Thoracic aorta (tissue), 2 donors: Measurements from ENCODE around the gene FER1L5. TPM values are rescaled to one million over a fixed set of nuclear protein-coding genes. Genes with fewer than 3 reads are reported as not detected.
A peak's percentile ranks its signal among the peaks of the same experiment; 100 is the strongest.

Experiments
- ATAC-seq: fragments of 150-250 bp; one replicate; pipeline ENCODE4 v1.8.0; 2017; ENCODE audit warnings: low read depth; ENCODE audit not compliant: insufficient number of reproducible peaks, low FRiP score
- DNase-seq: peaks from one replicate; pipeline ENCODE4 v3.0.0-alpha.2; 2020; ENCODE audit warnings: low spot score
- H3K27ac ChIP-seq, 2 donors: fragments of 200-600 bp; sonication (generic); 1 replicate in 1 of 2; 2 replicates in 1 of 2; pipeline ENCODE4 v1.5.1; 2016; ENCODE audit warnings: mild to moderate bottlenecking in 2 of 2, moderate library complexity in 2 of 2
- H3K27me3 ChIP-seq: fragments of 200-600 bp; sonication (generic); replicated peaks from 2 replicates; pipeline ENCODE4 v1.6.0; 2016; ENCODE audit warnings: mild to moderate bottlenecking; ENCODE audit not compliant: insufficient read depth
- H3K36me3 ChIP-seq: fragments of 200-600 bp; sonication (generic); one replicate; pipeline ENCODE4 v1.5.1; 2016
- H3K4me1 ChIP-seq, 2 donors: fragments of 200-600 bp; sonication (generic); 1 replicate in 1 of 2; 2 replicates in 1 of 2; pipeline versions ENCODE4 v1.5.1 to v1.6.0; 2016; ENCODE audit warnings: low read depth in 2 of 2, mild to moderate bottlenecking in 1 of 2; ENCODE audit not compliant: control insufficient read depth in 1 of 2
- H3K4me3 ChIP-seq: fragments of 200-600 bp; sonication (generic); 2 replicates; pipeline ENCODE4 v1.5.1; 2016; ENCODE audit warnings: mild to moderate bottlenecking
- H3K9me3 ChIP-seq: fragments of 200-600 bp; sonication (generic); 2 replicates; pipeline ENCODE4 v1.5.1; 2016
- CTCF ChIP-seq: fragments of 200-600 bp; sonication (generic); IDR thresholded peaks from one replicate; pipeline ENCODE4 v1.5.1; 2019; ENCODE audit warnings: antibody characterized with exemption
- total RNA-seq, 2 donors: library from RNA; depleted of rRNA; stranded (reverse); fragments of >200 nt; gene quantifications; one replicate each; pipeline versions ENCODE4 v1.1.0 to v1.2.3, GENCODE V29; 2016

The FER1L5 gene
- total RNA-seq, 2 donors from 2014 or later = not detected

GRCh38 chr2:96616128-96616527, 26.4 kb upstream of the FER1L5 start:
- no peaks in the 10 kb centered on the region for H3K27me3 ChIP-seq
- ATAC-seq (no peak), DNase-seq (no peak)
- H3K36me3 ChIP-seq = peaks cover 31% of the 10 kb centered on the region
- no peak for TF ChIP-seq CTCF
- peak overlapping the region; percentile 30 to 70 for H3K27ac ChIP-seq
- no peaks in the 10 kb centered on the region for H3K9me3 ChIP-seq
- peaks cover 29 to 48% of the 10 kb centered on the region in 2 donors for H3K4me1 ChIP-seq
- H3K4me3 ChIP-seq = no peak overlapping the region

GRCh38 chr2:96616535-96616934, 26.0 kb upstream of the FER1L5 start:
- TF ChIP-seq CTCF = no peak
- H3K27me3 ChIP-seq = no peaks in the 10 kb centered on the region
- H3K4me3 ChIP-seq = no peak overlapping the region
- peak overlapping the region; percentile 70 to 80 for H3K27ac ChIP-seq
- peaks cover 27% of the 10 kb centered on the region for H3K36me3 ChIP-seq
- DNase-seq (no peak), ATAC-seq (no peak)
- peaks cover 29 to 48% of the 10 kb centered on the region in 2 donors for H3K4me1 ChIP-seq
- H3K9me3 ChIP-seq = no peaks in the 10 kb centered on the region

GRCh38 chr2:96617012-96617411, 25.6 kb upstream of the FER1L5 start:
- no peak for DNase-seq
- Histone ChIP-seq H3K9me3 (no peaks in the 10 kb centered on the region), H3K27me3 (no peaks in the 10 kb centered on the region), H3K36me3 (peaks cover 23% of the 10 kb centered on the region), H3K27ac (peak overlapping the region; percentile 70 to 80), H3K4me3 (no peak overlapping the region), H3K4me1 (peaks cover 29 to 48% of the 10 kb centered on the region in 2 donors)
- no peak for TF ChIP-seq CTCF
- no peak for ATAC-seq

GRCh38 chr2:96618596-96619283, 23.8 kb upstream of the FER1L5 start:
- Histone ChIP-seq H3K9me3 (no peaks in the 10 kb centered on the region), H3K27me3 (no peaks in the 10 kb centered on the region), H3K27ac (peak overlapping the region; percentile 70 to 80), H3K4me3 (no peak overlapping the region), H3K36me3 (peaks cover 11% of the 10 kb centered on the region), H3K4me1 (peaks cover 31 to 49% of the 10 kb centered on the region in 2 donors)
- TF ChIP-seq CTCF = no peak
- ATAC-seq = peak; percentile 53
- DNase-seq = no peak

GRCh38 chr2:96622544-96622943, 20.0 kb upstream of the FER1L5 start:
- DNase-seq (no peak), ATAC-seq (no peak)
- Histone ChIP-seq H3K9me3 (no peaks in the 10 kb centered on the region), H3K27ac (no peak overlapping the region), H3K4me1 (peaks cover 37 to 57% of the 10 kb centered on the region in 2 donors), H3K36me3 (peaks cover 8% of the 10 kb centered on the region), H3K4me3 (no peak overlapping the region), H3K27me3 (no peaks in the 10 kb centered on the region)
- TF ChIP-seq CTCF = no peak
